Epithelial cell of proximal tubule (primary cell): ENCODE data around the gene CDC25A. TPM values are rescaled to one million over a fixed set of nuclear protein-coding genes. Genes with fewer than 3 reads are reported as not detected.

ENCODE experiments used
- DNase-seq: peaks from one replicate; pipeline ENCODE4 v3.0.0-alpha.2; 2011; ENCODE audit warnings: low read depth
- H3K4me3 ChIP-seq: 2 replicates; pipeline ENCODE4 v1.5.1; 2011; ENCODE audit warnings: low read depth, mild to moderate bottlenecking, low read length
- CTCF ChIP-seq: conservative IDR thresholded peaks from 2 replicates; pipeline ENCODE4 v1.5.1; 2012; ENCODE audit warnings: low read depth, mild to moderate bottlenecking, low read length
- total RNA-seq: library from RNA; depleted of rRNA; stranded (reverse); fragments of >200 nt; gene quantifications from 2 replicates; pipeline ENCODE4 v1.2.3, GENCODE V29; 2015

Gene CDC25A
- total RNA-seq, 1 donor from 2014 or later, result 30.8 TPM

GRCh38 chr3:48135552-48136495 lies 52.4 kb downstream of the CDC25A start:
- H3K4me3 ChIP-seq, result no peak overlapping the region
- TF ChIP-seq CTCF, result no peak
- DNase-seq, result no peak

- no peak overlapping the region for H3K4me3 ChIP-seq
- no peak for DNase-seq
- no peak for TF ChIP-seq CTCF
Observed at GRCh38 chr3:48130321-48130904, 57.8 kb downstream of the CDC25A start.

- no peak overlapping the region for H3K4me3 ChIP-seq
- DNase-seq, result no peak
- no peak for TF ChIP-seq CTCF
Observed at GRCh38 chr3:48129921-48130320, 58.3 kb downstream of the CDC25A start.

- TF ChIP-seq CTCF, result no peak
- no peak for DNase-seq
- no peak overlapping the region for H3K4me3 ChIP-seq
Observed at GRCh38 chr3:48128774-48129173, 59.4 kb downstream of the CDC25A start.

- TF ChIP-seq CTCF, result no peak
- no peak overlapping the region for H3K4me3 ChIP-seq
- no peak for DNase-seq
Observed at GRCh38 chr3:48125886-48126622, 62.2 kb downstream of the CDC25A start.

- peak; percentile 72 for DNase-seq
Observed at GRCh38 chr3:48125013-48125705, 63.1 kb downstream of the CDC25A start.

More at GRCh38 chr3:48125013-48125705, 63.1 kb downstream of the CDC25A start:
- TF ChIP-seq CTCF, result no peak
- no peak overlapping the region for H3K4me3 ChIP-seq
